HPDE6-E6E7 (cell line): ENCODE data around the gene EFCC1.
A peak's percentile ranks its signal among the peaks of the same experiment; 100 is the strongest.

ENCODE experiments used
- DNase-seq: peaks from one replicate; pipeline ENCODE4 v3.0.0; 2011; ENCODE audit warnings: missing footprints; ENCODE audit errors: extremely low spot score

EFCC1 gene

GRCh38 chr3:128994581-128995546 is 6.2 kb upstream of the EFCC1 start:
- DNase-seq, result no peak

GRCh38 chr3:128995737-128996136 is 5.4 kb upstream of the EFCC1 start:
- no peak for DNase-seq

- no peak for DNase-seq
These were observed 4.9 kb upstream of the EFCC1 start for GRCh38 chr3:128996200-128996599.

DNA sequence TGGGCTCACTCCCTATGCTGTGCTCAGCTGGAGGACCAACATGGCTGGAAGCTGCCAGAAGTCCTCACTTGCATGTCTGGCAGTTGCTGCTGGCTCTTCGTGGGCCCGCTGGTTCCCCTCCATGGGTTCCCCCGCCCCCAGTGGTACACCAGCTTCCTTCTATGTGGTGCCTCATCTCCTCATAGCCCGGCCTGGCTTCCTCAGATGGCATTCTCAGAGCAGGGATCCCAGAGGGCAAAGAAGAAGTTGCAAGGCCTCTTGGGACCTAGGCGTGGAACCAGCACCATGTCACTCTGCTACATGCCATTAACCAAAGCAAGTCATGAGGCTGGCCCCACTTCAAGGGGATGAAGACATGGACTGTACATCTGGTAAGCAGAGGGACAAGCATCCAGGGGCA is 4.4 kb upstream of the EFCC1 start:
- no peak for DNase-seq

- no peak for DNase-seq
These were observed 3.5 kb upstream of the EFCC1 start for GRCh38 chr3:128997486-128998133.

DNA sequence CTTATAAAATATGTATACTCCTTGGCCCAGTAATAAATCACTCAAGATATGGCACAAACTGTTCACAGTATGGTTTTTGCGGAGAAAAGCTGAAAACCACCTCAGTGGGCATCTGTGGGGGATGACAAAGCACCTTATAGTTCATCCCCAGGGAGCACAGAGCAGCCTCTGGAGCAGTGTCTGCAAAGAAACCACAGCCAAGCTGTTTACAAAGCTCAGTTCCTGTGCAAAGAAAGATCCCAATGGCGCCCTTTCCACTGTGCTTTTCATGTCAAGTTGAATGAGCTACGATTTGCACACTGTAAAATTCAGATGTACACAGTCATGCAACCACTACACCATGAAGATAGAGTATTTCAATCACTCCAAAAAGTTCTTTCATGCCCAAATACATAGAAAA is 2.5 kb upstream of the EFCC1 start:
- DNase-seq, result no peak

- no peak for DNase-seq
These were observed 2.0 kb upstream of the EFCC1 start for GRCh38 chr3:128999102-128999501.

GRCh38 chr3:129000742-129001100 is 383 bp upstream of the EFCC1 start:
- no peak for DNase-seq

- no peak for DNase-seq
These were observed 885 bp downstream of the EFCC1 start for GRCh38 chr3:129001806-129002572.

- no peak for DNase-seq
These were observed 1.8 kb downstream of the EFCC1 start for GRCh38 chr3:129002573-129003569.

DNA sequence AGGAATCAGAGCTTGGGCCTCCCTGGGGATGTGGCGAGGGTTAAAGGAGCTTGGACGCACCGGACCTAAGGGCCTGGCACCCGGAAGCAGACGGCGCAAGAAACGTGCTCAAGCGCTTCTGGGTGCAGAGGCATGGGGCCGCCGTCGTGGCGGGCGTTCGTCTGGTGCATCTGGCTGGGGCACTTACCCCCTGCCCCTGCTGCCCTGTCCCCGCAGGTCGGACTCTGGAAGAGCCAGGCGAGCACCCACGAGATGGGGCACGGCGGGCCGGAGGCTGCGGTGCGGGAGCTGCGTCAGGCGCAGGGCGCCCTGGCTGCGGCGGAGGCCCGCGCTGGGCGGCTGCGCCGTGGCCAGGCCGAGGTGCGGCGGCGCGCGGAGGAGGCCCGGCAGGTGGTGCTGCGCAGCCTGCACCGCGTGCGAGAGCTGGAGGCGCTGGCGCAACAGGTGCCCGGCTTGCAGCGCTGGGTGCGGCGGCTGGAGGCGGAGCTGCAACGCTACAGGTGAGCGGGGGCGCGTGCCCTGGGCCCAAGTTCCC is 2.5 kb downstream of the EFCC1 start:
- DNase-seq, result peak; percentile 64

DNA sequence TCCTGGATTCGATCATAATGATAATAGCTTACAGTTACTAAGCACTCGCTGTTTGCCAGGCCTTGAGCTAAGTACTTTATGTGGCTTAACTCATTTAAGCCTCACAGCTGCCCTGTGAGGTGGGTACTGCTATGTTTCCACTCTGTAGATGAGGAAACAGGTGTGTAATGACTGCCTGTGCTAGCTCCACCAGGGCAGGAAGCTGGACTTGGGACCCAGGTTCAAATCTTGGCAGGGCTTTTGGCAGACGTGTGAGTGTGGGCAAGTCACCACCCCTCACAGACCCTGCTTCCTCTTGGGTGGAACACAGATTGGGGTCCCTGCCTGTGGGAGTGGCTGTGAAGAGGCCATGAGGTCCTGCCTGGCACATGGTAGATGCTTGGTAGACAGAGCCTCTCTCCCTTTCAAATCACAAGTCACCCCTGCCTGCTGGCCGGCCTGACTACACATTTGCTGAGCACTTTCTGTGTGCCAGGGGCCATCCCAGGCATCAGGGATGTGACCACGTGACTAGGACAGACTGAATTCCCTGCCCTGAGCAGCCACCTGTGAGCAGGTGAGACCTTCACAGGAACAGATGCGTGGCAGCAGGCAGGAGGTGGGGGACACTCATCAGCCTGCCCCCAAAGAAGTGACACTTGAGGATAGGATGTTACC is 3.7 kb downstream of the EFCC1 start:
- no peak for DNase-seq

DNA sequence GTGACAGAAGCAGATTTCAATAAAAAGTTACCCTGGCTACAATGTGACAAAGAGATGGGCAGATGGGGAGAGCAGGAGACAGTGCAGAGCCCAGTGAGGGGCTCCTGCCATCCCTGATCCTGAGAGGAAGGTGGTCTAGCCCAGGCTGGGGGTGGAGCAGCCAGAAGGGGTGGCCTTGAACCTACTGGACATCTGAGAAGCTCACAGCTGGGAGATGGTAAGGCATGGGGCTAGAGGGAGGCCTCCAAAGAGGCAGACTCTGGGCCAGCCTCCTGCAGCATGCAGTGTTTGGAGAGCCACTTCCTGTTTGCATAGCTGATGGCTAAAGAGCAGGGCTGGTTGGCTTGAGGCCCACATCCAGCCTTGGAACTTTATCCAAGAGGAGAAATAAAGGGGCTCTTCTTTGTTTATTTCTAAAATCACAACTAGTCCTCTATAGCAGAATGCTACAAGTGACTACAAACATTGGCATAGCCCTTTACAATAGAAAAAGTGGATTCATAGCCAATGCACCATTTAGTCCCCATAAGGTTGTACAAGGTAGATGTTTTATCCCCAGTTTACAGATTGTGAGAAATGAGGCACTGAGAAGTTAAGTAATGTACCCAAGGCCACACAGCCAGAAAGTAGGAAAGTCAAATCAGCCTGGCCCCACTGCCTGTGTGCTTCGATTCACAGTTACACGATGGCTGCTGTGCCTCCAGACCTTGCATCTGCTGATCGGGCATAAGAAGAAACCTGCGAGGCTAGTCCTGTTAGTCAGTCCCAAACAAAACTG is 4.6 kb downstream of the EFCC1 start:
- DNase-seq, result no peak

GRCh38 chr3:129006864-129007263 is 5.8 kb downstream of the EFCC1 start:
- no peak for DNase-seq

DNA sequence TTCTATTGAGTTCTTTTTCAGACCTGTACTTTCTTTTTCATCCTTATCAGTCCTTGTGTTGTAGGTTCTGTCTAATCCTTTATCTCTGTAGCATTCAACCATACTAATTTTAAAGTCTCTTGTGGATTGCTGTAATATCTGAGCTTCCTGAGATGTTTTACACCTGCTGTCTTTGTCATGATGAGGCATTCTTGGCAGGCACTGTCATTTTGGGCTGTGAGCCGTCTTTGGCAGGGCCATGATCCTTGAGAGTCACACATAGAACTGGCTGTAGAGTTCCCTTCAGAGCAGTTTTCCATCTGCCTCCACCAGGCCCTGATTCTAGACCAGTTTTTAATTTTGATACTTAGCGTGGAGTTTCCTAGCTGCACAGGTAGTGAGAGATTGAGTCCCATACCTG is 6.7 kb downstream of the EFCC1 start:
- no peak for DNase-seq

DNA sequence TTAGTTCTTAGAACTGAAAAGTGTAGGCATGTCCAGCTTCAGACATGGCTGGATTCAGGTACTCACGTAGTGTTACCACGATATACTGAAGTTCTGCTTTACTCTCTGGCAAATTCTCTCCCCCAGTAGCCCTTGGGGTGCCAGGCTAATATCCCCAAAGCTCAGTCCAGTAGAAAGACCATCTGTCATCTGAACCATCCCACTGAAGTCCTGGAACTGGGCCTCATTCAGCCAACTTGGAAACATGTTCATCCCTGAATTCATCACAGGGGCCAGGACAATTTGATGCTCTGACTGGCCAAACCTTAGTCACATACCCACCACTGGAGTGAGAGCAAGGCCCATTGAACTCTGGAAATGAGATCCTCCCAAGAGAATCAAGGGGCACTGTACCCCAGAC is 8.2 kb downstream of the EFCC1 start:
- no peak for DNase-seq

- no peak for DNase-seq
These were observed 9.3 kb downstream of the EFCC1 start for GRCh38 chr3:129010310-129010956.

GRCh38 chr3:129013491-129013891 is 12.4 kb downstream of the EFCC1 start:
- DNase-seq, result no peak

DNA sequence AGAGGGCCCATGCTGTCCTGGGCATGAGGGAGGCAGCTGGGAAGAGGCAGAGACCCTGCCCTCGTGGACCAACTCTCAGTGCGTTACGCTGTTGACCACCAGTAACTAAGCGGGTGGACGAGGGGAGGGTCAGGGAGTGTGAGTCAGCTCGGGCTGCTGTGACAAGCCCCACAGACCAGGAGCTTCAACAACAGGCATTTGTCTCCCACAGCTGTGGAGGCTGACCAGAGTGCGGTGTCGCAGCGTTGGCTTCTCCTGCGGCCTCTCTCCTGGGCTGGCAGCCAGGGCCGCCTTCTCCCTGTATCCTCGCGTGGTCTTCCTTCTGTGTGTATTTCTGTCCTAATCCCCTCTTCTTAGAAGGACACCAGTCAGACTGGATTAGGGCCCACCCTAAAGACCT is 13.0 kb downstream of the EFCC1 start:
- DNase-seq, result no peak
